Gastroesophageal sphincter (tissue), 3 donors: ENCODE data around the gene GC.

Experiments
- EP300 ChIP-seq: sonication (generic); formaldehyde crosslinking; IDR thresholded peaks from one replicate; pipeline ENCODE4 v1.6.1; 2017; ENCODE audit warnings: antibody characterized with exemption, mild to moderate bottlenecking
- POLR2A ChIP-seq, 2 donors: fragments of 450-650 bp; IDR thresholded peaks; one replicate each; pipeline ENCODE4 v1.6.1; 2017; ENCODE audit warnings: antibody characterized with exemption in 2 of 2, mild to moderate bottlenecking in 2 of 2, moderate library complexity in 1 of 2
- POLR2AphosphoS5 ChIP-seq: sonication (generic); formaldehyde crosslinking; IDR thresholded peaks from one replicate; pipeline ENCODE4 v1.6.1; 2017; ENCODE audit warnings: antibody characterized with exemption
- TF ChIP-seq, protein P1 (sequence below), 4 experiments: fragments of 200-600 bp in 2 of 4; fragments of 450-650 bp in 2 of 4; sonication (generic) in 1 of 4; IDR thresholded peaks; one replicate each; pipeline ENCODE4 v1.5.1; 2017 to 2019; ENCODE audit warnings: antibody characterized with exemption in 4 of 4, mild to moderate bottlenecking in 2 of 4, moderate library complexity in 2 of 4

DNA sequence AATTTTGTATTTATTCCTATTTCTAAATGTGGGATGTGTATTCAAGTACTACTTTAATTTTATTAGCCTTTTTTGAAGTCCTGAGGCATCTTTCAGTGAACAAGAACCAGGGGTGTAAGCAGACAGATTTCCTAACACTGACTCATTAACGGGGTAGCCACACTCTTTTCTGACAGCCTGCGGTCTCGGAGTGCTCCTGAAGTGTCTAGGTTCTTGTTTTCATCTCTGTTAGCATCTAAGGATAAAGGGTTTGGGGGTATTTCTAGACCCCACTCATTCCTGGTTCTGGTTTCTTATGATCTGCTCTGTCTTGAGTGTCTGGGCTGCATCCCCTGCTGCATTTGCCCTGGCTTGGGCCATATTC is 71.9 kb downstream of the GC start:
- TF ChIP-seq, protein P1, sequence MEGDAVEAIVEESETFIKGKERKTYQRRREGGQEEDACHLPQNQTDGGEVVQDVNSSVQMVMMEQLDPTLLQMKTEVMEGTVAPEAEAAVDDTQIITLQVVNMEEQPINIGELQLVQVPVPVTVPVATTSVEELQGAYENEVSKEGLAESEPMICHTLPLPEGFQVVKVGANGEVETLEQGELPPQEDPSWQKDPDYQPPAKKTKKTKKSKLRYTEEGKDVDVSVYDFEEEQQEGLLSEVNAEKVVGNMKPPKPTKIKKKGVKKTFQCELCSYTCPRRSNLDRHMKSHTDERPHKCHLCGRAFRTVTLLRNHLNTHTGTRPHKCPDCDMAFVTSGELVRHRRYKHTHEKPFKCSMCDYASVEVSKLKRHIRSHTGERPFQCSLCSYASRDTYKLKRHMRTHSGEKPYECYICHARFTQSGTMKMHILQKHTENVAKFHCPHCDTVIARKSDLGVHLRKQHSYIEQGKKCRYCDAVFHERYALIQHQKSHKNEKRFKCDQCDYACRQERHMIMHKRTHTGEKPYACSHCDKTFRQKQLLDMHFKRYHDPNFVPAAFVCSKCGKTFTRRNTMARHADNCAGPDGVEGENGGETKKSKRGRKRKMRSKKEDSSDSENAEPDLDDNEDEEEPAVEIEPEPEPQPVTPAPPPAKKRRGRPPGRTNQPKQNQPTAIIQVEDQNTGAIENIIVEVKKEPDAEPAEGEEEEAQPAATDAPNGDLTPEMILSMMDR (IDR thresholded peaks at IDR 0.05), result no peak
- TF ChIP-seq POLR2A (IDR thresholded peaks at IDR 0.05), result no peak
- no peak for TF ChIP-seq POLR2AphosphoS5
- TF ChIP-seq EP300, result no peak
